Right forelimb (tissue), 1 donor: Measurements from ENCODE around the gene STIM1.
"Not testable (repeated sequence)": the region's sequence is repeated elsewhere in the genome, so short reads cannot be mapped to it uniquely, and the experiment has no call there.

Experiments
- DNase-seq: peaks from one replicate; pipeline ENCODE4 v3.0.0-alpha.2; 2018

The STIM1 gene

GRCh38 chr11:3856856-3857553 is 1.5 kb downstream of the STIM1 start:
- DNase-seq: no peak

- DNase-seq: no peak
Measured at GRCh38 chr11:3857628-3858027, 2.2 kb downstream of the STIM1 start.

- DNase-seq: no peak
Measured at GRCh38 chr11:3859373-3859881, 4.0 kb downstream of the STIM1 start.

GRCh38 chr11:3860375-3860774 is 4.9 kb downstream of the STIM1 start:
- no peak for DNase-seq

- not testable (repeated sequence) for DNase-seq
Measured at GRCh38 chr11:3860898-3861393, 5.5 kb downstream of the STIM1 start.

GRCh38 chr11:3861683-3862082 is 6.2 kb downstream of the STIM1 start:
- DNase-seq: no peak

GRCh38 chr11:3865388-3866193 is 10.1 kb downstream of the STIM1 start:
- DNase-seq: no peak

- DNase-seq: no peak
Measured at GRCh38 chr11:3866206-3866605, 10.7 kb downstream of the STIM1 start.

- DNase-seq: no peak
Measured at GRCh38 chr11:3866836-3867208, 11.4 kb downstream of the STIM1 start.

GRCh38 chr11:3867209-3868091 is 12.0 kb downstream of the STIM1 start:
- no peak for DNase-seq

GRCh38 chr11:3873712-3874349 is 18.4 kb downstream of the STIM1 start:
- DNase-seq: no peak

- DNase-seq: no peak
Measured at GRCh38 chr11:3876613-3877012, 21.1 kb downstream of the STIM1 start.

GRCh38 chr11:3877364-3878257 is 22.1 kb downstream of the STIM1 start:
- DNase-seq: no peak

GRCh38 chr11:3878258-3878584 is 22.8 kb downstream of the STIM1 start:
- DNase-seq: no peak

- no peak for DNase-seq
Measured at GRCh38 chr11:3879216-3879966, 23.9 kb downstream of the STIM1 start.

GRCh38 chr11:3879967-3880542 is 24.6 kb downstream of the STIM1 start:
- no peak for DNase-seq

- DNase-seq: no peak
Measured at GRCh38 chr11:3880724-3881123, 25.3 kb downstream of the STIM1 start.

GRCh38 chr11:3882655-3883054 is 27.2 kb downstream of the STIM1 start:
- no peak for DNase-seq

- no peak for DNase-seq
Measured at GRCh38 chr11:3885855-3886254, 30.4 kb downstream of the STIM1 start.

GRCh38 chr11:3886985-3887384 is 31.5 kb downstream of the STIM1 start:
- DNase-seq: no peak
